Brain microvascular endothelial cell (primary cell): ENCODE results near the gene PBRM1.

Experiments used
- DNase-seq: peaks from one replicate; pipeline ENCODE4 v3.0.0-alpha.2; 2020
- H3K27ac ChIP-seq: fragments of 250-450 bp; sonication (Bioruptor Pico); 2 replicates; pipeline ENCODE4 v1.5.1; 2020; ENCODE audit warnings: mild to moderate bottlenecking, moderate library complexity
- H3K27me3 ChIP-seq: fragments of 250-450 bp; sonication (Bioruptor Pico); replicated peaks from 2 replicates; pipeline ENCODE4 v1.5.1; 2020; ENCODE audit warnings: mild to moderate bottlenecking
- H3K36me3 ChIP-seq: fragments of 250-450 bp; sonication (Bioruptor Pico); replicated peaks from 2 replicates; pipeline ENCODE4 v1.5.1; 2020; ENCODE audit warnings: mild to moderate bottlenecking
- H3K4me3 ChIP-seq: 2 replicates; pipeline ENCODE4 v1.5.1; 2011; ENCODE audit warnings: low read depth, mild to moderate bottlenecking, control low read depth, low read length, moderate library complexity
- CTCF ChIP-seq: IDR thresholded peaks from 2 replicates; pipeline ENCODE4 v1.5.1; 2011; ENCODE audit warnings: low read depth, mild to moderate bottlenecking, moderate library complexity, low read length, control low read depth, inconsistent platforms; ENCODE audit errors: missing control alignments
- in situ Hi-C: cut with HindIII; loops from 2 replicates; pipeline ENCODE4 v1.10.0; 2017; ENCODE audit warnings: low sequenced_read_pairs, low pct_ligation_motif_present

PBRM1 gene

DNA sequence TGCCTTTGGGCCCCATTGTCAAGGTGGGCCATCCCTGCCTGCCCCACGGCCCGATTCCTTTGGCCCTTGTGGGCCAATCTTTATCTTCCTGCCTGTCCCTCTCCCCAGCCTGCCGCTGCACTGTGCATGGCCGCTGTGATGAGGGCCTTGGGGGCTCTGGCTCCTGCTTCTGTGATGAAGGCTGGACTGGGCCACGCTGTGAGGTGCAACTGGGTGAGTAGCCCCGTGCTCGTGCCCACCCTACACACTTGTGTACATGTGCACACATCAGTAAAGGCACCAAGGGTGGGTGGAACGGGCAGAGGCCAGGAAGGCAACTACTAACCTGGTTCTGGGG, 164.3 kb downstream of the PBRM1 start:
- H3K27me3 ChIP-seq: no peaks in the 10 kb centered on the region
- peaks cover 18% of the 10 kb centered on the region for H3K36me3 ChIP-seq
- TF ChIP-seq CTCF: no peak
- H3K27ac ChIP-seq: no peak overlapping the region
- in situ Hi-C loops: no loop called here
- no peak overlapping the region for H3K4me3 ChIP-seq
- no peak for DNase-seq

- no peak overlapping the region for H3K4me3 ChIP-seq
- in situ Hi-C loops: no loop called here
- H3K36me3 ChIP-seq: peaks cover 13% of the 10 kb centered on the region
- H3K27me3 ChIP-seq: no peaks in the 10 kb centered on the region
- no peak for DNase-seq
- no peak overlapping the region for H3K27ac ChIP-seq
- TF ChIP-seq CTCF: no peak
These were observed 164.8 kb downstream of the PBRM1 start for GRCh38 chr3:52520716-52521487.

GRCh38 chr3:52520141-52520667, 165.5 kb downstream of the PBRM1 start:
- Histone ChIP-seq H3K27ac (no peak overlapping the region), H3K4me3 (no peak overlapping the region), H3K36me3 (peaks cover 10% of the 10 kb centered on the region), H3K27me3 (no peaks in the 10 kb centered on the region)
- in situ Hi-C loops: no loop called here
- TF ChIP-seq CTCF: no peak
- DNase-seq: no peak

DNA sequence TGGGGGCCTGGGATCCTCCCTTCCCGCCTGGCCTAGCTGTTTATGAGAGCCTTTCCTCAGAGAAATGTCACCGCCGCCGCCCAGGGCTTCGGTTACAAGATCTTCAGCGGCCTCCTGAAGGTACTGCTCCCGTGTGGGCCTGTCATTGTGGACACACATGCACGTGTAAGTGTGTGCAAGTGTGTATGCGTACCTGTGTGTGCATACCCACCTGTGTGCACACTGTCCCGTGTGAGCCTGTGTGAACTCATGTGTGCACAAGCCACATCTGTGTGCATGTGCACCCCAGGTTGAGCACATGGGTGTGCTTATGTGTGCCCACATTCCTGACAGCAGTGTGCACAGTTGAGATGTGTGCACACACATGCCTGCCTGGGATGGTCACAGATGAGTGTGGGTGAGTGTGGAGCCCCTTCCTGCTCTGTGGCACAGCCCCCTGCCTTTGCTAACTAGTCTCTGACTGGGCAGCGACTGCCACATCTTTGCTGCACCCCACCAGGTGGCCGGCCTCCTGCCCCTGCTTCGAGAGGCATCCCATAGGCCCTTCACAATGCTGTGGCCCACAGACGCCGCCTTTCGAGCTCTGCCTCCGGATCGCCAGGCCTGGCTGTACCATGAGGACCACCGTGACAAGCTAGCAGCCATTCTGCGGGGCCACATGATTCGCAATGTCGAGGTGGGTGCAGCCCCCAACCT, 166.1 kb downstream of the PBRM1 start:
- in situ Hi-C loops: no loop called here
- H3K36me3 ChIP-seq: peaks cover 9% of the 10 kb centered on the region
- TF ChIP-seq CTCF: no peak

DNA sequence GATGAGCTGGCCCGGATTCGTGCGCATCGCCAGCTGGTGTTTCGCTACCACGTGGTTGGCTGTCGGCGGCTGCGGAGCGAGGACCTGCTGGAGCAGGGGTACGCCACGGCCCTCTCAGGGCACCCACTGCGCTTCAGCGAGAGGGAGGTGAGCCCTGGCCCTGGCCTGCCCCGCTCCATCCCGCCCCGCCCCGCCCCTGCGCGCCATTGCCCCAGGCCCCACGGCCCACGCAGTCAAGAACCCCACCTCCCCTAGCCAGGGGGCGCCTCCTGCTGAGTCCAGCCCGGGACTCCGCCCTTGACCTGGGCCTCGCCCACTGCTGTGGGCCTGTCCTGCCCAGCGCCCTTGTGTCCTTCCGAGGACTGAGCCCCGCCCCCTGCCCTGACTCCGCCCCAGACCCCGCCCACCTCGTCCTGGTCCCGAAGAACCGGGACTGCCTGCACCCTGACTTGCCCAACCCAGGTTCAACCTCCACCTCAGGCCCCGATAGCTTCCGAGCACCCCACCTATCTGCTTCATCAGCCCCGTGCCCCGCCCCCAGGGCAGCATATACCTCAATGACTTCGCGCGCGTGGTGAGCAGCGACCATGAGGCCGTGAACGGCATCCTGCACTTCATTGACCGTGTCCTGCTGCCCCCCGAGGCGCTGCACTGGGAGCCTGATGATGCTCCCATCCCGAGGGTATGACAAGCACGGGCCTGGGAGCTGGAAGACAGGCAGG, 166.8 kb downstream of the PBRM1 start:
- in situ Hi-C loops: no loop called here
- Histone ChIP-seq H3K36me3 (peaks cover 2% of the 10 kb centered on the region), H3K27me3 (no peaks in the 10 kb centered on the region), H3K27ac (no peak overlapping the region), H3K4me3 (peak overlapping the region; percentile 32)
- TF ChIP-seq CTCF: no peak
- DNase-seq: no peak

More for the DNA sequence above, 166.1 kb downstream of the PBRM1 start:
- Histone ChIP-seq H3K4me3 (no peak overlapping the region), H3K27ac (no peak overlapping the region), H3K27me3 (no peaks in the 10 kb centered on the region)
- DNase-seq: no peak
